NCI-H2196 (cell line): ENCODE data around the gene MYO3B.
"Not testable (repeated sequence)": the region's sequence is repeated elsewhere in the genome, so short reads cannot be mapped to it uniquely, and the experiment has no call there.

Experiments
- DNase-seq: peaks from one replicate; lab custom pipeline; 2025; ENCODE audit not compliant: unreplicated experiment; lab: John Stamatoyannopoulos, UW

The MYO3B gene

DNA sequence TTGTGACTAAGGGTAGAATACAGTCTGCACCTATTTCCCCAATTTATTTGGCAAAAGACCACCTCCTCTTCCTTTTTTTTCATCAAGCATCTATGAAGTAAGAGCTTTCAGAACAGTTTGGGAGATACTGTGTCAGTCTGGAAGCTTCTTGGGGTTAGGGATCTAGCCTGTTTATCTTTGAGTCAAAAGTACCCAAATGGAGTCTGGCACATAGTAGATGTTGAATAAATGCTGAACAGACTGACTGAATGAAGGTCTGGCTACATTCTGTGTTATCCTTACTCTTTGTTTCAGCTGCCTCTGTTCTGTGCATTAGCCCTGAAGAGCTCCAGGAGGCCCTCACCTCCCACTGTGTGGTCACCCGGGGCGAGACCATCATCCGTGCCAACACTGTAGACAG is 223.2 kb downstream of the MYO3B start:
- no peak for DNase-seq

DNA sequence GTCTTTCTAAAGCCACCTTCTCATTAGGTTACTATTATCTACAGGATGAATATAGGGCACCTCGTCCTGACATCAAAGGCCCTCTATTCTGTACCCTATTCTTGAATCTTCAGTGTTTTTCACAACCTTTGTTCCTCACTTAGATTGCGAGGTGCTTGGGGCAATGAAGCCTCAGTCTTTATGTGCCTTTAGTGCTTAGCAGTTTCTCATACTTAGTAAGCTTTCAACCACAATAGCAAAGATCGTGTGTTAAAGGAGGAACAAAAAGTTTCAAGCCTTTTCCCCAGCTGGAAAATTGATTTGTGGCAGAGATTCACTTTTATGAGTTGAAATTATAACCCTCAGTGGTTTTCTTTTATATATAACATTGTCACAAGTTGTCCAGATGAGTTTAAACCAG is 226.9 kb downstream of the MYO3B start:
- no peak for DNase-seq

- no peak for DNase-seq
These were observed 227.4 kb downstream of the MYO3B start for GRCh38 chr2:170405326-170405725.

DNA sequence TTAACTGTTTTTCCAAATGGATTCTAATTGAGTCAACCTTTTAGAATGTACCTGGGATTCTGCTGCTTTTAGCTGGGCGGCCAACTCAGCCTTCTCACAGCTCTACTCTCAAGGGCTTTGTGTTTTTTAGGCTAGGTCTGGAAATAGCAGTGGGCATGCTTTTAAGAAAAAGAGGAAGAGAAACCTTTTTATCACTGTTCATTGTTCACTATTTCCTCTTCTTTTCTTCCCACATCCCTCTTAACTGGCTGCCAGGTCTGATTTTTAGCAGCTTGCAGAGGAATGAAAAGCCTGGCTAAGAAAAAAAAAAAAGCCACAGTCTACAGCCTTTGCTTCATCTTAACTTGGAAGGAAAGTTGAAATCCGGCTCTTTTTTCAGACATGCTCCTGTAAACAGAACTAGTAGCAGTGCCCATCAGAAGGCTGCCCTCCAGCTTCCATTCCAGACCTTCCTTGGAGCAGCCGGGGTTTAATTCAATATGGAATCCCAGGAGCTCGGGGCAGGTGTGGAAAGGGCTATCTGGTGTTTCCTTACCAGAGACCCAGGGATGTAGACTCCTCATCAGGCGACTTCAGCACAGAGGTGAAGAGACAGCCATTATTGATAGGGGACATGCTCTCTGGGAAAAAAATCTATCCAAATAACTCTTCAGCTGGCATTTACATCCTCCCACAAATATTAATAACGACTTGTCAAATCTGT is 230.7 kb downstream of the MYO3B start:
- no peak for DNase-seq

DNA sequence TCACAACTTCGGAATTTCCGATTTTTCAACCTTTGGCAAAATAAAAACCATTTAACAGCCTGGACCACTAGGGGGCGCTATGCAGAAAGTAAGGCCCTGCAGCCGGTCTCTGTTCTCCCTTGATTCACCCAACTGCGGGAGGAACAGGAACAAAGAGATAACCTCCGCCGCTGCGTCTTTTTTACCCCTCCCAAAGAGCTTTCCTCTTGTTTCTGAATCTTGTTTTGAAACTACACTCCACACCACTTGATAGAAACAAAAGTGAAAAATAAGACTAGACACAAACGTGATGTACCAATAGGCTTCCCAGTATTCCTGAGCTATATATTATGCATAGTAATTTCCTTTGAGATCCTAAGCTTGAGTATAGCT is 231.2 kb downstream of the MYO3B start:
- DNase-seq: peak; percentile 72

- no peak for DNase-seq
These were observed 233.7 kb downstream of the MYO3B start for GRCh38 chr2:170411660-170412059.

- DNase-seq: no peak
These were observed 243.2 kb downstream of the MYO3B start for GRCh38 chr2:170420961-170421687.

DNA sequence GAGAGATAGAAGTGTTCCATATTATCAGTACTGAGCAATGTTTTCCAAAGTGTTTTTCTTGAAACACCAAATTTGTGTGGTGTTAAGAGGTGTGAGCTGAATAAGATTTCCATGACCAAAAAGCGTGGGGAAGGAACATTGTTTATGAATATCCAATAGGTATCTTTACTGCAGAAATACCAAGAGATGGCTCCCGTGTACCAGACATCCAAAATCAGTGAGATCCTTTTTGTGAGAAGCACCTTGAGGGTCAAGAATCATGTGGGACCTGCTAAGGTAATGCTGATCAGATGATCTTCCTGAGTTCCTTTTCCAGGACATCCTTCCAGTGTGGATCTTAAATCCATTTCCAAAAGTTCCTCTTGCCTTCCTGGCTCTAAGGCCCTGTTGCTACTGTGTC is 246.0 kb downstream of the MYO3B start:
- DNase-seq: no peak

GRCh38 chr2:170425281-170425751 is 247.4 kb downstream of the MYO3B start:
- no peak for DNase-seq

DNA sequence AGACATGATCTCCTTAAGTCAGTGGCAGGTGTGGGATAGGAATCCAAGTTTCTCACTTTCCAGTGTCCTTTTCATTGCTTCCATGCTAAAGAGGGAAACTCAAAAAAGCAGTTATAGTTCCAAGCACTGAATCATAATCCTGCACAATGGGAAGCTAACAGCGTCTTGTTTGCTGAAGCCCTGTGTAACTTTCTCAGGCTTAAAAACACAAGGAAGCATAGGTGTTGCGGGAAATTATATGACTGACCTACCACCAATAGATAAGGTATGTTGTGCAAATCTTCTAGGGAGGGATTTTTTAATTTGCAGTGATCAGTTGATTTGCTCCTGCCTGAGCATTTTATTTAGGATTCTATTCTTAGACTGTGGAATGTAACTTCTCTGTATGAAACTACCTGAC is 250.9 kb downstream of the MYO3B start:
- no peak for DNase-seq

DNA sequence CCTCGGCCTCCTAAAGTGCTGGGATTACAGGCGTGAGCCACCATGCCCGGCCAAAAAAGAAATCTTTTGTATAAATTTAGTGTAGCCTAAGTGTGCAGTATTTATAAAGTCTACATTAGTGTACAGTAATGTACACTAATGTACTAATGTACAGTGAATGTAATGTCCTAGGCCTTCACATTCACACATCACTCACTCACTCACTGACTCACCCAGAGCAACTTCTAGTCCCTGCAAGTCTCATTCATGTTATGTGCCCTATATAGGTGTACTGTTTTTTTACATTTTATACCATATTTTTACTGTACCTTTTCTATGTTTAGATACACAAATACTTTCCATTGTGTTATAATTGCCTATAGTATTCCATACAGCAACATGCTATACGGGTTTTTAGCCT is 254.9 kb downstream of the MYO3B start:
- no peak for DNase-seq

GRCh38 chr2:170433448-170433847 is 255.5 kb downstream of the MYO3B start:
- DNase-seq: no peak

DNA sequence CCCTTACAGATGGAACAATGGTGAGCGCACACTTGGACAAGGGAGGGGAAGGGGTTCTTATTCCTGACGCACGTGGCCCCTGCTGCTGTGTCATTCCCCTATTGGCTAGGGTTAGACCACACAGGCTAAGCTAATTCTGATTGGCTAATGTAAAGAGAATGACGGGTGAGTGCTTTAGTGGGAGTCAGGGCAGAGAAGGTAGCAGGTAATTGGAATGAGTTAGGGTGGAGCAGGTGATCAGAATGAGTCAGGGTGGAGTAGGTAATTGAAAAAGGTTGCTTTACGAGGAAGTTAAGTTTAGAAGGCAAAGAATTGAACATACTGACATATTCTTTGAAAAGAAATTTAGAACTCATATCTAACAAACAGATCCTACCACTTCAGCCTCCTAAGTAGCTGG is 256.4 kb downstream of the MYO3B start:
- not testable (repeated sequence) for DNase-seq

DNA sequence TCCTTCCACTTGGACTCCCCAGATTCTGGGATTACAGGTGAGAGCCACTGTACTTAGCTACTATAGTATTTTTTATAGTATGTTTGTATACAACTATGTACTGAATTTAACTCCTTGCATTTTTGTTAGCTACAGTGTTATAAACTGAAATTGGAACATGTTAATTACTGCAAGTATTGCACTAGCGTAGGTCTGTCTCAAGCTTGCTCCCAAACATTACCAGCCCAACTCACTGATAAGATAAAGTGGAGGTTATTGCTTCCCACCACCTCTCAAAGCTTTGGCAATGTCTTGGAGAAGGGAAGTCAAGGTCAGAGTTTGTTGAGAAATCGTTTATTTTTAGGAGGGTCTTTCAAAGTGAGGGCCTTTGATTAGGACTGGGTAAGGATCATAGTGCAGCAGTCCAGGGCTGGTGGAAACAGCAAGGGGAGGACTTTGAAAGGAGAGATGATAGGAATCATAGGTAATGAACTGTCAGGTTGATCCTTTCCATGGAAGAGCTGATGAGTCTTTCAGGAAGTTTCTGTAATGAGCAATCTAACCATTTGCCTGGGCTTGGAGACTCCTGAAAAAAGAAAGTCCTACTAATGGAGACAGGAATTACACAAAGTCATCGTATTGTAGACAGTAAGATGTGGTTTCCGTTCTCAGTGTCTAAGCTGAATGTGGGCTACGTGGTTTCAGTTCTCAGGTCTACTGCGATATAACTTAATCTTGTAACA is 257.1 kb downstream of the MYO3B start:
- DNase-seq: no peak

DNA sequence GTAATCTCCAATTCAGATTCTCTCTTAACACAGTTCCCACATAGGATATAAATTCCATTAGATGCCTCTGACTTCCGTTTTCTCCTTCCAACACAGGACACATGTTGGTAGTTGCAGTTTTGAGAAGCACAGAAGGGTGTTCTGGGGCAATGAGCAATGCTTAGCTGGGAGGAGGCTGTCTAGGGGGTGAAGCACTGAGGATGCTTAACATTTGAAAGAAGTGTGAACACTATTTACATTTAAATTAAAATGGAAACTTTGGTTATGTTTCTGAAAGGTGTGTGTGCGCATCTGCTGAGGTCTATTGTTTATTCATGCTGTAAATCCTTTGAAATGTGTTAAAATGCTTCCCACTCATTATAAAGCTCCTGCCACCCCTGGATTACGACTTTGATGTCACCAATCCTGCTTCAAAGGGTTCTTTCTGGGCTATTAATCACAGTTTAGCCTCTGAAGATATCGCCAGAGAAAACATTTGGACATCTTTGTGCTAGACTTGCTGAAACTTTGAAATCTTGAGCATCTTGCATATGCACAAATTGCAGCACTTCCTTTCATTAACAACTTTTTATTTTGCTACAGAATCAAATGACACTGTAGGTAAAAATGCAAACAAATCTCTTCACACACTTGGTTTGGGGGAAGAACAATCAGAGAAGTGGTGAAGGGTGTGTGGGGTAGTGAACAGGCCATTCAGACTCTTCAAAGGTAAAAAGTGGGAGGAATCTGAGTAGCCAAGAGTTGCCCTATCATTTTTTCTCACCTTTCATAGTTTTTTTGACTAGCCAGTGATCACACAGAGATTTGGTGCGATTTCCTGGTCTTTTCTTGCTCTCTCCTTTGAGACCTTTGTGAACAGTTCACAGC is 258.4 kb downstream of the MYO3B start:
- no peak for DNase-seq

DNA sequence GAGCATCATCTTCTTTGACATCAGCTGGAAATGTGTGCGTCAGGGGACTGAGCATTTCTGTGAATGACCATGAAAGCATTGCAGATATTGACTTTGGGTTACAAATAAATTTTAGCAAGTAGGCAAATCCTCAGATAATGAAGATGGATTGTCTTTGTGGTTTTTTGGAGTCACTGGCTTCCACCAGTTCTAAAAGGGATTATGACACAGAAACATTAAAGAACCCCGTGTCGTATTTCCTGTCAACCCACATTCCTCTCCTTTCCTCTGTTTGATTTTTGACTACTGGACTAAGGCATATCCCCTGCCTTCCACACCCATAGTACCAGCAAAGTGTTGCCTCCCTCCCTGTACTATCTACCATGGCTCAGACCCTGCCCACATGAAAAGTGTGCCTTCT is 268.1 kb downstream of the MYO3B start:
- no peak for DNase-seq

GRCh38 chr2:170449034-170449433 is 271.1 kb downstream of the MYO3B start:
- no peak for DNase-seq

DNA sequence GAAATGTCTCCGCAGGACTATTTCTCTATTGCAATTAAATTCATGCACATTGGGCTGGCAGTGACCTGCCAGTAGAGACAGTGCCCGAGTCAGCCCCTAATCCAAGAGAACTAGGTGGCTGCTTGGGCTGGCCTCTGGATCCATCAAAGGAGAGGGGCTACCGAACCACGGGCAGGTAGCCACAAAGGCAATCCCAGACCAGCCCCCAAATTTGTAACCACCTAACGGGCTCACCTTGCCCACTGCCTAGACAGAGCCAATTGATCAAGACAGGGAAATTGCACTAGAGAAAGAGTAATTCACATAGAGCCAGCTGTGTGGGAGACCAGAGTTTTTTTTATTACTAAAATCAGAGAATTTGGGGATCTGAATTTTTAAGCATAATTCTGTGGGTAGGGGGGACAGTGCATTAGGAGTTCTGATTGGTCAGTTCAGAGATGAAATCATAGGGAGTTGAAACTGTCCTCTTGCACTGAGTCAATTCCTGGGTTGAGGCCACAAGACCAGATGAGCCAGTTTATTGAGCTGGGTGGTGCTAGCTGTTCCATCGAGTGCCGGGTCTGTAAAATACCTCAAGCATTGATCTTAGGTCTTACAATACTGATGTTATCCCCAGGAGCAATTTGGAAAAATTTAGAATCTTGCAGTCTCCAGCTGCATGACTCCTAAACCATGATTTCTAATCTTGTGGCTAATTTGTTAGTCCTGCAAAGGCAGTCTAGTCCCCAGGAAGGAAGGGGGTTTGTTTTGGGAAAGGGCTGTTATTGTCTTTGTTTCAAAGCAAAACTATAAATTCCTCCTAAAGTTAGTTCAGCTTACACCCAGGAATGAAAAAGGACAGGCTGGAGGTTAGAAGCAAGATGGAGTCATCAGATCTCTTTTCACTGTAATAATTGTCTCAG is 276.8 kb downstream of the MYO3B start:
- no peak for DNase-seq

DNA sequence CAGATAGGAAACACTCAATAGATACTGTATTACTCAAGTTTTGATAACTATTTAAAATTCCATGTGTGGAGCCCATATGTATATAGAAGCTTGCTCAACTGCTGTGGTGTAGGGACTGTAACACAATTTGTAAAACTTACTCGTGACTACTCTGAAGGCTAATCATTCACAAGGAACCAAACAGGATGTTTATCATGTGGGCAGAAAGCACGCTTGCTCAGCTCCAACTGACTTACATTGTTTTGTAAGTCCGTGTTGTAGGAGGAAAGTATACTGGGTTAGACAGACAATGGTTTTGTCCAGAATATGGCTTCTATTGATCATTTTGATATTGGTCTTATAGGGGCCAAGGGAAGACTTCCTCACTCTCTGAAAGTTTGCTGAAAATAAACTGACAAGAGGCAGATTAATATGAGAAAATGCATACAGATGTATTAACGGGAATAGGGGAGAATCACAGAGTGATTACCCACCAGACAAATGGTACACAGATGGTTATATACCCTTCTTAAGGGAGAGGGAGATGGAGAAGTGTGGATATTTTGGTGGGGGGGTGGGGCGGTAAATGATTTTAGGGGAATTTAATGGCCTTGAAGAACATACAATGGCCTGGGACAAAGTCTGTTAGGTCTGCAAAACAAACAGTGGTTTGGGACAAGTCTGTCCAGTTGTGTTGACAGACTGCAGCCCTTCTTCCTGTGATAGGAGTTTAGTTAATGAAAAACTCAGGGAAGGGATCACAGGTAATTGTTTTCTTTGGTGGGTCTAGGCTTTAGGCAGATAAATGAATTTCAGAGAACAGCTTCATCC is 277.9 kb downstream of the MYO3B start:
- DNase-seq: no peak
